Measurements from ENCODE around the gene BOC. TPM values are rescaled to one million over a fixed set of nuclear protein-coding genes. Genes with fewer than 3 reads are reported as not detected.

BOC gene
- total and polyA plus RNA-seq, 2 experiments from 2014 or later: 17.9 to 28.2 TPM

GRCh38 chr3:113297287-113297686 lies 85.9 kb downstream of the BOC start:
- no peak for DNase-seq (ENCODE audit: low spot score)
- no peak overlapping the region for H2AFZ ChIP-seq
- 65% methylated on average over 2 of the region's 2 CpGs for WGBS (ENCODE audit: low lambda C conversion rate, missing lambda C conversion rate)
- H3K4me2 ChIP-seq: no peak overlapping the region
- no peaks in the 10 kb centered on the region for H3K27me3 ChIP-seq
- TF ChIP-seq EZH2phosphoT487 (IDR thresholded peaks at IDR 0.05; ENCODE audit: low read depth, severe bottlenecking, unreplicated experiment) (no peak), EZH2 (IDR thresholded peaks at IDR 0.05; ENCODE audit: borderline replicate concordance) (no peak), CTCF (IDR thresholded peaks at IDR 0.05; ENCODE audit: poor library complexity) (no peak)
- H3K4me1 ChIP-seq (ENCODE audit: insufficient read depth): no peaks in the 10 kb centered on the region
- H3K4me3 ChIP-seq: no peak overlapping the region
- no peaks in the 10 kb centered on the region for H4K20me1 ChIP-seq (ENCODE audit: insufficient read depth, poor library complexity, severe bottlenecking)
- no peaks in the 10 kb centered on the region for H3K79me2 ChIP-seq
- no peaks in the 10 kb centered on the region for H3K36me3 ChIP-seq (replicated peaks; ENCODE audit: insufficient read depth, low read depth)
- H3K9me2 ChIP-seq (replicated peaks; ENCODE audit: insufficient read depth): no peaks in the 10 kb centered on the region
- no peaks in the 10 kb centered on the region for H3K9me3 ChIP-seq (ENCODE audit: low read depth)
- H3K27ac ChIP-seq: no peak overlapping the region

GRCh38 chr3:113297841-113298240 lies 86.5 kb downstream of the BOC start:
- WGBS (ENCODE audit: low lambda C conversion rate, missing lambda C conversion rate): 82% methylated on average over 4 of the region's 4 CpGs
- H3K4me2 ChIP-seq: no peak overlapping the region
- no peaks in the 10 kb centered on the region for H3K4me1 ChIP-seq (ENCODE audit: insufficient read depth)
- H3K9me3 ChIP-seq (ENCODE audit: low read depth): no peaks in the 10 kb centered on the region
- no peaks in the 10 kb centered on the region for H3K79me2 ChIP-seq
- H3K27ac ChIP-seq: no peak overlapping the region
- no peaks in the 10 kb centered on the region for H3K27me3 ChIP-seq
- H3K36me3 ChIP-seq (replicated peaks; ENCODE audit: insufficient read depth, low read depth): no peaks in the 10 kb centered on the region
- no peaks in the 10 kb centered on the region for H4K20me1 ChIP-seq (ENCODE audit: insufficient read depth, poor library complexity, severe bottlenecking)
- no peaks in the 10 kb centered on the region for H3K9me2 ChIP-seq (replicated peaks; ENCODE audit: insufficient read depth)
- no peak overlapping the region for H2AFZ ChIP-seq
- DNase-seq (ENCODE audit: low spot score): no peak
- TF ChIP-seq EZH2 (IDR thresholded peaks at IDR 0.05; ENCODE audit: borderline replicate concordance) (no peak), EZH2phosphoT487 (IDR thresholded peaks at IDR 0.05; ENCODE audit: low read depth, severe bottlenecking, unreplicated experiment) (no peak), CTCF (IDR thresholded peaks at IDR 0.05; ENCODE audit: poor library complexity) (no peak)
- no peak overlapping the region for H3K4me3 ChIP-seq

- H3K27me3 ChIP-seq: no peaks in the 10 kb centered on the region
- no peaks in the 10 kb centered on the region for H3K4me1 ChIP-seq (ENCODE audit: insufficient read depth)
- no peak overlapping the region for H3K4me3 ChIP-seq
- H3K27ac ChIP-seq: no peak overlapping the region
- 85% methylated on average over 2 of the region's 2 CpGs for WGBS (ENCODE audit: low lambda C conversion rate, missing lambda C conversion rate)
- no peaks in the 10 kb centered on the region for H4K20me1 ChIP-seq (ENCODE audit: insufficient read depth, poor library complexity, severe bottlenecking)
- no peaks in the 10 kb centered on the region for H3K9me2 ChIP-seq (replicated peaks; ENCODE audit: insufficient read depth)
- H3K79me2 ChIP-seq: no peaks in the 10 kb centered on the region
- no peaks in the 10 kb centered on the region for H3K9me3 ChIP-seq (ENCODE audit: low read depth)
- TF ChIP-seq EZH2phosphoT487 (IDR thresholded peaks at IDR 0.05; ENCODE audit: low read depth, severe bottlenecking, unreplicated experiment) (no peak), CTCF (IDR thresholded peaks at IDR 0.05; ENCODE audit: poor library complexity) (no peak), EZH2 (IDR thresholded peaks at IDR 0.05; ENCODE audit: borderline replicate concordance) (no peak)
- H3K36me3 ChIP-seq (replicated peaks; ENCODE audit: insufficient read depth, low read depth): no peaks in the 10 kb centered on the region
- H3K4me2 ChIP-seq: no peak overlapping the region
- no peak for DNase-seq (ENCODE audit: low spot score)
- H2AFZ ChIP-seq: no peak overlapping the region
These were observed 89.2 kb downstream of the BOC start for GRCh38 chr3:113300596-113300995.

GRCh38 chr3:113304102-113304501 lies 92.7 kb downstream of the BOC start:
- Histone ChIP-seq H3K27me3 (no peaks in the 10 kb centered on the region), H3K79me2 (no peaks in the 10 kb centered on the region), H2AFZ (no peak overlapping the region), H4K20me1 (ENCODE audit: insufficient read depth, poor library complexity, severe bottlenecking) (no peaks in the 10 kb centered on the region), H3K36me3 (replicated peaks; ENCODE audit: insufficient read depth, low read depth) (no peaks in the 10 kb centered on the region), H3K9me3 (ENCODE audit: low read depth) (no peaks in the 10 kb centered on the region), H3K4me1 (ENCODE audit: insufficient read depth) (no peaks in the 10 kb centered on the region), H3K4me3 (no peak overlapping the region), H3K27ac (no peak overlapping the region), H3K4me2 (no peak overlapping the region), H3K9me2 (replicated peaks; ENCODE audit: insufficient read depth) (no peaks in the 10 kb centered on the region)
- 78% methylated on average over 3 of the region's 3 CpGs for WGBS (ENCODE audit: low lambda C conversion rate, missing lambda C conversion rate)
- TF ChIP-seq CTCF (IDR thresholded peaks at IDR 0.05; ENCODE audit: poor library complexity): no peak
- no peak for DNase-seq (ENCODE audit: low spot score)
